NCI-H748 treated with DMSO at 0.1 percent for 48 hours (cell line): ENCODE measurements around the gene FUNDC1.

ENCODE experiments used
- DNase-seq: peaks from one replicate; lab custom pipeline; 2025; lab: John Stamatoyannopoulos, UW

Gene FUNDC1

DNA sequence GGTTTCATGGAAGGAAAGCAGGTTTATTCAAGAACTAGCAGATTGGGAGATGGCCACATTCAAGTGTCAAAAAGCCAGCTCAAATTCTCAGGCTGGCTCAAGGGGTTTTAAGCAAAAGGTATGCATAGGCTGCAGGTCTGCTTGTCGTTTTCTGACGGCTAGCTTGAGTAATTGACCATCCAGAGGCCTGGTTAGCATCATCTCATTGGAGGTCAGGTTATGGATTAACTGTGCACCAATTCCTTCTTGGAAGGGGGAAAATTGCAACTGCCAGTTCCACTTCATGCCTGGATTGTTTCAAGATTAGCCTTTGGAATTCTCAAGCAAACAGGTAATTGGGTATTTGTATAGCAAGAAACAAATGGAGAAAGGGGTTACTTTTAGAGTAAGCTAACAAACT, 62.1 kb downstream of the FUNDC1 start:
- DNase-seq, result no peak

GRCh38 chrX:44474410-44474809, 68.2 kb downstream of the FUNDC1 start:
- DNase-seq, result no peak
